Neural progenitor cell (in vitro differentiated cells): ENCODE data around the gene MME. TPM values are rescaled to one million over a fixed set of nuclear protein-coding genes. Genes with fewer than 3 reads are reported as not detected.

ENCODE experiments used
- DNase-seq: peaks from one replicate; pipeline ENCODE4 v3.0.0-alpha.2; 2016; ENCODE audit warnings: low spot score
- H2AFZ ChIP-seq: fragments of 200-600 bp; sonication (generic); replicated peaks from 2 replicates; pipeline ENCODE4 v1.6.1; 2016; ENCODE audit warnings: antibody characterized with exemption
- H3F3A ChIP-seq: fragments of 200-600 bp; sonication (generic); 2 replicates; pipeline ENCODE4 v1.6.1; 2016; ENCODE audit warnings: antibody characterized with exemption, low read depth
- H3K27ac ChIP-seq: fragments of 200-600 bp; sonication (generic); 2 replicates; pipeline ENCODE4 v1.5.1; 2016; ENCODE audit warnings: mild to moderate bottlenecking
- H3K27me3 ChIP-seq: fragments of 200-600 bp; sonication (generic); 2 replicates; pipeline ENCODE4 v1.6.1; 2016; ENCODE audit warnings: mild to moderate bottlenecking, moderate library complexity
- H3K36me3 ChIP-seq: fragments of 200-600 bp; sonication (generic); 2 replicates; pipeline ENCODE4 v1.5.1; 2016
- H3K4me1 ChIP-seq: fragments of 200-600 bp; sonication (generic); 2 replicates; pipeline ENCODE4 v1.6.1; 2016; ENCODE audit warnings: mixed run types
- H3K4me2 ChIP-seq: fragments of 200-600 bp; sonication (generic); 2 replicates; pipeline ENCODE4 v1.6.1; 2016
- H3K4me3 ChIP-seq: fragments of 200-600 bp; sonication (generic); 2 replicates; pipeline ENCODE4 v1.5.1; 2016
- H3K79me2 ChIP-seq: fragments of 200-600 bp; sonication (generic); 2 replicates; pipeline ENCODE4 v1.6.1; 2016; ENCODE audit warnings: low read depth
- H3K9ac ChIP-seq: fragments of 200-600 bp; sonication (generic); 2 replicates; pipeline ENCODE4 v1.6.1; 2016
- H3K9me3 ChIP-seq: fragments of 200-600 bp; sonication (generic); 2 replicates; pipeline ENCODE4 v1.5.1; 2016; ENCODE audit warnings: low read depth
- H4K20me1 ChIP-seq: fragments of 200-600 bp; sonication (generic); 2 replicates; pipeline ENCODE4 v1.6.1; 2016; ENCODE audit warnings: low read depth
- H3K27ac Mint-ChIP-seq: 3 replicates; pipeline ENCODE4 v1.8.0; 2021; ENCODE audit warnings: mixed read lengths
- H3K27me3 Mint-ChIP-seq: 2 replicates; pipeline ENCODE4 v1.8.0; 2022; ENCODE audit warnings: low read depth, mild to moderate bottlenecking, inconsistent platforms, moderate library complexity, mixed read lengths; ENCODE audit not compliant: insufficient read depth
- H3K36me3 Mint-ChIP-seq: 3 replicates; pipeline ENCODE4 v1.8.0; 2021; ENCODE audit warnings: mixed read lengths
- H3K4me1 Mint-ChIP-seq: 3 replicates; pipeline ENCODE4 v1.8.0; 2021; ENCODE audit warnings: mixed read lengths
- H3K4me3 Mint-ChIP-seq: 3 replicates; pipeline ENCODE4 v1.8.0; 2021; ENCODE audit warnings: mild to moderate bottlenecking, moderate library complexity, mixed read lengths
- H3K9me3 Mint-ChIP-seq: 3 replicates; pipeline ENCODE4 v1.8.0; 2020; ENCODE audit warnings: mixed read lengths
- CTCF ChIP-seq: fragments of 200-600 bp; sonication (generic); IDR thresholded peaks from 2 replicates; pipeline ENCODE4 v1.5.1; 2017; ENCODE audit warnings: antibody characterized with exemption, mild to moderate bottlenecking
- EZH2 ChIP-seq: fragments of 200-600 bp; sonication (generic); IDR thresholded peaks from 2 replicates; pipeline ENCODE4 v1.6.1; 2017; ENCODE audit warnings: antibody characterized with exemption, mild to moderate bottlenecking, moderate library complexity
- EZH2phosphoT487 ChIP-seq: fragments of 200-600 bp; sonication (generic); IDR thresholded peaks from 2 replicates; pipeline ENCODE4 v1.6.1; 2017; ENCODE audit warnings: antibody characterized with exemption
- total RNA-seq: library from RNA; depleted of rRNA; stranded (reverse); fragments of >200 nt; gene quantifications from 2 replicates; pipeline ENCODE4 v1.2.3, GENCODE V29; 2015; ENCODE audit warnings: low replicate concordance

The MME gene
- total RNA-seq = 1.5 and 5.0 TPM in 2 replicates

- H3K9me3 ChIP-seq = no peaks in the 10 kb centered on the region
- H3K4me2 ChIP-seq = peak within 1 kb of the TSS; percentile 96
- no peaks in the 10 kb centered on the region for H4K20me1 ChIP-seq
- H3K4me1 ChIP-seq = peaks cover 2% of the 10 kb centered on the region
- H3K27ac ChIP-seq = no peak within 1 kb of the TSS
- no peak within 1 kb of the TSS for H3K27ac Mint-ChIP-seq
- H3K4me1 Mint-ChIP-seq = peaks cover 15% of the 10 kb centered on the region
- no peaks in the 10 kb centered on the region for H3K9me3 Mint-ChIP-seq
- H3K79me2 ChIP-seq = no peaks in the 10 kb centered on the region
- peak within 1 kb of the TSS; percentile 100 for H2AFZ ChIP-seq
- peaks cover 47% of the 10 kb centered on the region for H3K27me3 ChIP-seq
- H3K4me3 Mint-ChIP-seq = peak within 1 kb of the TSS; percentile 92
- H3K36me3 Mint-ChIP-seq = no peaks in the 10 kb centered on the region
- H3F3A ChIP-seq = no peaks in the 10 kb centered on the region
- peaks cover 13% of the 10 kb centered on the region for H3K27me3 Mint-ChIP-seq
- H3K9ac ChIP-seq = peak within 1 kb of the TSS; percentile 3
- peak within 1 kb of the TSS; percentile 86 for H3K4me3 ChIP-seq
- TF ChIP-seq CTCF (no peak), EZH2 (no peak), EZH2phosphoT487 (peak; percentile 21)
- peak; percentile 81 for DNase-seq
- H3K36me3 ChIP-seq = no peaks in the 10 kb centered on the region
Measured at GRCh38 chr3:155079746-155080487, at the start of gene MME. MME (plus strand) TSS chr3:155080319; CDS start chr3:155084168, 3,849 bp downstream.

GRCh38 chr3:155031186-155031585 lies 48.9 kb upstream of the MME start:
- Histone ChIP-seq H3K9me3 (no peaks in the 10 kb centered on the region), H3K9ac (no peak overlapping the region), H3K36me3 (no peaks in the 10 kb centered on the region), H3K4me3 (no peak overlapping the region), H3F3A (no peaks in the 10 kb centered on the region), H3K27me3 (no peaks in the 10 kb centered on the region), H3K4me2 (no peak overlapping the region), H3K79me2 (no peaks in the 10 kb centered on the region), H3K4me1 (peaks cover 10% of the 10 kb centered on the region), H3K27ac (no peak overlapping the region), H2AFZ (no peak overlapping the region), H4K20me1 (no peaks in the 10 kb centered on the region)
- no peak overlapping the region for H3K27ac Mint-ChIP-seq
- peaks cover 2% of the 10 kb centered on the region for H3K9me3 Mint-ChIP-seq
- no peak overlapping the region for H3K4me3 Mint-ChIP-seq
- H3K4me1 Mint-ChIP-seq = peaks cover 16% of the 10 kb centered on the region
- DNase-seq = no peak
- H3K27me3 Mint-ChIP-seq = no peaks in the 10 kb centered on the region
- no peak for TF ChIP-seq EZH2phosphoT487
- H3K36me3 Mint-ChIP-seq = no peaks in the 10 kb centered on the region

GRCh38 chr3:155032918-155033317 lies 47.2 kb upstream of the MME start:
- Mint-ChIP-seq H3K27me3 (no peaks in the 10 kb centered on the region), H3K36me3 (no peaks in the 10 kb centered on the region), H3K4me3 (no peak overlapping the region), H3K9me3 (peaks cover 2% of the 10 kb centered on the region), H3K27ac (no peak overlapping the region), H3K4me1 (peaks cover 11% of the 10 kb centered on the region)
- Histone ChIP-seq H3K36me3 (no peaks in the 10 kb centered on the region), H3K27me3 (no peaks in the 10 kb centered on the region), H4K20me1 (no peaks in the 10 kb centered on the region), H2AFZ (no peak overlapping the region), H3K79me2 (no peaks in the 10 kb centered on the region), H3K9me3 (no peaks in the 10 kb centered on the region), H3K27ac (no peak overlapping the region), H3K4me3 (no peak overlapping the region), H3K9ac (no peak overlapping the region), H3F3A (no peaks in the 10 kb centered on the region), H3K4me2 (no peak overlapping the region), H3K4me1 (peaks cover 5% of the 10 kb centered on the region)
- TF ChIP-seq EZH2 = no peak
- no peak for TF ChIP-seq EZH2phosphoT487
- TF ChIP-seq CTCF = no peak
- DNase-seq = no peak

- TF ChIP-seq CTCF (no peak), EZH2 (no peak), EZH2phosphoT487 (no peak)
- H3K4me3 ChIP-seq = no peak overlapping the region
- H3K36me3 ChIP-seq = no peaks in the 10 kb centered on the region
- no peak overlapping the region for H3K4me3 Mint-ChIP-seq
- no peak for DNase-seq
- H3F3A ChIP-seq = no peaks in the 10 kb centered on the region
- peaks cover 11% of the 10 kb centered on the region for H3K4me1 Mint-ChIP-seq
- no peak overlapping the region for H3K9ac ChIP-seq
- no peaks in the 10 kb centered on the region for H3K27me3 Mint-ChIP-seq
- H3K27me3 ChIP-seq = no peaks in the 10 kb centered on the region
- no peak overlapping the region for H2AFZ ChIP-seq
- H3K9me3 Mint-ChIP-seq = no peaks in the 10 kb centered on the region
- no peaks in the 10 kb centered on the region for H3K9me3 ChIP-seq
- H3K36me3 Mint-ChIP-seq = no peaks in the 10 kb centered on the region
- H3K27ac Mint-ChIP-seq = no peak overlapping the region
- peaks cover 5% of the 10 kb centered on the region for H3K4me1 ChIP-seq
- no peak overlapping the region for H3K4me2 ChIP-seq
- H3K27ac ChIP-seq = no peak overlapping the region
- no peaks in the 10 kb centered on the region for H3K79me2 ChIP-seq
- no peaks in the 10 kb centered on the region for H4K20me1 ChIP-seq
Measured at GRCh38 chr3:155034786-155035185, 45.3 kb upstream of the MME start.
